ENCODE data around the gene PSMD6. TPM values are rescaled to one million over a fixed set of nuclear protein-coding genes. Genes with fewer than 3 reads are reported as not detected.

PSMD6 gene
- total RNA-seq, 2 donors from 2014 or later, result 50.3 to 75.8 TPM

DNA sequence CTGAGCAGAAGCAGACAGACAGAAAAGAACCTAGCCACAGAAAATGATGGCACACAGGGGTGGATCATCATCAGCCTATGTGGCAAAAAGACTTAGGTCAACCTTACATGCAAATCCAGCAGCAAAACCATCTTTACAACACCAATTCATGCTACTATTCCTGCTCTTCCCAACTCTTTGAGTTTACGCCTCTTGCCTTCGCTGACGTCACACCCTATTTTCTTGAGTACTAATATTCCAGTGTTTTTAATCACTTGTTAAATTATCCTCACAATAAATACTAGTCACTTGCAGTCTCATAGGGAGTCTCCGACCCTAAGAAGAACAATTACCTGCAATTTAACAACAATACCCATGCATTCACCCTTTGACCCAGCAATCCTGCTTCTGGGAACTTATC is 6.0 kb upstream of the PSMD6 start:
- no peak overlapping the region for H3K27ac ChIP-seq
- no peak for DNase-seq
- intact Hi-C loops (cut with DNase I), result no loop called here
- no peaks in the 10 kb centered on the region for H3K4me1 ChIP-seq
- H3K27me3 ChIP-seq, result peaks cover 3% of the 10 kb centered on the region
- TF ChIP-seq, protein P1, sequence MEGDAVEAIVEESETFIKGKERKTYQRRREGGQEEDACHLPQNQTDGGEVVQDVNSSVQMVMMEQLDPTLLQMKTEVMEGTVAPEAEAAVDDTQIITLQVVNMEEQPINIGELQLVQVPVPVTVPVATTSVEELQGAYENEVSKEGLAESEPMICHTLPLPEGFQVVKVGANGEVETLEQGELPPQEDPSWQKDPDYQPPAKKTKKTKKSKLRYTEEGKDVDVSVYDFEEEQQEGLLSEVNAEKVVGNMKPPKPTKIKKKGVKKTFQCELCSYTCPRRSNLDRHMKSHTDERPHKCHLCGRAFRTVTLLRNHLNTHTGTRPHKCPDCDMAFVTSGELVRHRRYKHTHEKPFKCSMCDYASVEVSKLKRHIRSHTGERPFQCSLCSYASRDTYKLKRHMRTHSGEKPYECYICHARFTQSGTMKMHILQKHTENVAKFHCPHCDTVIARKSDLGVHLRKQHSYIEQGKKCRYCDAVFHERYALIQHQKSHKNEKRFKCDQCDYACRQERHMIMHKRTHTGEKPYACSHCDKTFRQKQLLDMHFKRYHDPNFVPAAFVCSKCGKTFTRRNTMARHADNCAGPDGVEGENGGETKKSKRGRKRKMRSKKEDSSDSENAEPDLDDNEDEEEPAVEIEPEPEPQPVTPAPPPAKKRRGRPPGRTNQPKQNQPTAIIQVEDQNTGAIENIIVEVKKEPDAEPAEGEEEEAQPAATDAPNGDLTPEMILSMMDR (IDR thresholded peaks at IDR 0.05), result no peak
- H3K9ac ChIP-seq (ENCODE audit: low read depth in 2 of 2, low read length in 2 of 2), result no peak overlapping the region
- no peaks in the 10 kb centered on the region for H3K36me3 ChIP-seq
- no peaks in the 10 kb centered on the region for H3K9me3 ChIP-seq
- no peak overlapping the region for H3K4me3 ChIP-seq

DNA sequence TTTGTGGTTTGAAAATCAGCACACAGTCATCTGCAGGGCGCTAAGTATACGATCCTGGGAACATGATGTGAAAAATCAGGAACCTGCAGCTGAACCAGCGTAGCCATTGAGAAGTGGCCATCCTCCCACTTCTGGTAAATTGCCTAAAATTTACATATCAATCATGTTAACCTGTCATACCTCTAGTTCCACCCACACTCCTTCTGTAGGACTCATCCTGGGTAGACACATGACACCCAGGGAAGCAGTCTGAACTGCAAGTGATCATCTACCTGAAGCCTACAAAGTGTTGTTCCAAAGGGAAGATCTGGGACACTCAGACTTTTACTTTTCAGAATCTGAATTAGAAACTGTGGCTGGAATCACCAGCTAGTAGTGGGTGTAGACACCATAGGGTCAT is 5.5 kb upstream of the PSMD6 start:
- Histone ChIP-seq H3K27me3 (peaks cover 3% of the 10 kb centered on the region), H3K9me3 (no peaks in the 10 kb centered on the region), H3K4me3 (no peak overlapping the region), H3K36me3 (no peaks in the 10 kb centered on the region), H3K4me1 (no peaks in the 10 kb centered on the region), H3K9ac (ENCODE audit: low read depth in 2 of 2, low read length in 2 of 2) (no peak overlapping the region), H3K27ac (no peak overlapping the region)
- intact Hi-C loops (cut with DNase I), result no loop called here
- TF ChIP-seq, protein P1 (IDR thresholded peaks at IDR 0.05), result no peak
- DNase-seq, result no peak

DNA sequence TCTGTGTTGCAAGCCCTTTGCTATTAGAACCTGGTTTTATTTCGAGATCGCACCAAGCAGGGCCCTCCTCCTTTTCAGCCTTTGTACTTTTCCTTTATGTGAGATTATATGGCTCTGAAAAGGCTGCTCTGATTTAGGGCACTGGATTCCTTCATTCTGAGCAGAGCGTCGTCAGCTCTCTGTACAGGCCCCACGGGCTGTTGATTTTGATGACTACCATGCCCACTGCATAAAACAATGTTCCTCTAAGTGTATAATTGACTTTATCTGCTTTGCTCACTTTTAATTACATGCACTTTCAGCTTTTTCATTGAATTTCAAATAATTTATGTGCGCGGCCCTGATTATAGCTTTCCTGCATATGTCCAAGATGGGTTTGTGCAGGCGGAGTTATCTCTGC is 4.4 kb upstream of the PSMD6 start:
- TF ChIP-seq, protein P1 (IDR thresholded peaks at IDR 0.05), result no peak
- DNase-seq, result no peak
- H3K4me3 ChIP-seq, result no peak overlapping the region
- H3K9me3 ChIP-seq, result no peaks in the 10 kb centered on the region
- no peak overlapping the region for H3K27ac ChIP-seq
- H3K4me1 ChIP-seq, result no peaks in the 10 kb centered on the region
- no peak overlapping the region for H3K9ac ChIP-seq (ENCODE audit: low read depth in 2 of 2, low read length in 2 of 2)
- intact Hi-C loops (cut with DNase I), result no loop called here
- no peaks in the 10 kb centered on the region for H3K36me3 ChIP-seq
- H3K27me3 ChIP-seq, result peaks cover 3% of the 10 kb centered on the region

DNA sequence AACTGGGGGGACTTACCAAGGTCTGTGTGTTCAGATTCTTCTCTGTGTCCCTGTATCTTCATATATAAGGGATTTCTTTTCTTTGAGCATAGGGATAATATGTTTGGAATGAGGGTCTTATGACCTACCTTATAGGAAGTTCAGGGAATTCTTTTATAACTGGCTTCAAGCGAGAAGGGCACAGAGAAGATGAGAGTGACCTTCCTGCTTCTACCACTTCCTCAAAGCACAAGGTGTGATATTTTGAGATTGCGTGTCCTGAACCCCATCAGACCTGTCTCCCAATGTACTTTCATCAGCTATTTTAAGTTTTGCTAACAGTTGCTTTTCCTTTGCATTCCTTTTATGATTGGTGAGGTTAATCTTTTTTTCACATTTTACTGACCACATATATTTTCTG is 3.1 kb upstream of the PSMD6 start:
- peaks cover 7% of the 10 kb centered on the region for H3K4me1 ChIP-seq
- H3K9ac ChIP-seq (ENCODE audit: low read depth in 2 of 2, low read length in 2 of 2), result no peak overlapping the region
- H3K4me3 ChIP-seq, result no peak overlapping the region
- no peaks in the 10 kb centered on the region for H3K9me3 ChIP-seq
- intact Hi-C loops (cut with DNase I), result no loop called here
- no peak for DNase-seq
- H3K27ac ChIP-seq, result no peak overlapping the region
- no peaks in the 10 kb centered on the region for H3K27me3 ChIP-seq
- TF ChIP-seq, protein P1 (IDR thresholded peaks at IDR 0.05), result no peak
- H3K36me3 ChIP-seq, result no peaks in the 10 kb centered on the region

DNA sequence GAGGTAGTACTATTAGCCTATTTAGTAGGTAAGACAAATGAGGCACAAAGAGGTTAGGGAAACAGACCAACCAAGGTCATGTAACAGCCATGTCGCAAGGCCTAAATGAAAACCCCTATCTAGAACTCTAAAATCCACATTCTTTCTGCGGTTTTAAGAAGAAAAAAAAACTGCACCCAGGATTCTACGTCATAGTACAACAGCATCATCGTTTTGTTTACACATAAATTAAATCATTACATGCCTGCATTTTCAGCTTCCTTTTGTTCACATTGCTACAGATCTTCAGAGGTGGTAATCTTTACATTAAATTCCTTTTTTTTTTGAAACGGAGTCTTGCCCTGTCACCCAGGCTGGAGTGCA is 548 bp upstream of the PSMD6 start:
- no peak overlapping the region for H3K9ac ChIP-seq (ENCODE audit: low read depth in 2 of 2, low read length in 2 of 2)
- H3K4me1 ChIP-seq, result peaks cover 7% of the 10 kb centered on the region
- DNase-seq, result no peak
- no peaks in the 10 kb centered on the region for H3K9me3 ChIP-seq
- intact Hi-C loops (cut with DNase I), result no loop called here
- no peak overlapping the region for H3K4me3 ChIP-seq
- no peak overlapping the region for H3K27ac ChIP-seq
- TF ChIP-seq, protein P1 (IDR thresholded peaks at IDR 0.05), result no peak
- H3K27me3 ChIP-seq, result no peaks in the 10 kb centered on the region
- H3K36me3 ChIP-seq, result no peaks in the 10 kb centered on the region
